MM.1S (cell line): ENCODE measurements around the gene ITGB8.

ENCODE experiments used
- DNase-seq: peaks from one replicate; pipeline ENCODE4 v3.0.0-alpha.2; 2015
- H2AFZ ChIP-seq: fragments of 300-600 bp; sonication (generic); 2 replicates; pipeline ENCODE4 v1.6.0; 2016; ENCODE audit warnings: antibody characterized with exemption, low read length
- H3F3A ChIP-seq: fragments of 300-600 bp; sonication (generic); 2 replicates; pipeline ENCODE4 v1.6.1; 2016; ENCODE audit warnings: mild to moderate bottlenecking, antibody characterized with exemption, low read length, moderate library complexity, mixed read lengths; ENCODE audit not compliant: insufficient read depth
- H3K27ac ChIP-seq: fragments of 300-600 bp; sonication (generic); 2 replicates; pipeline ENCODE4 v1.5.1; 2016; ENCODE audit warnings: mild to moderate bottlenecking, low read length
- H3K27me3 ChIP-seq: fragments of 300-600 bp; sonication (generic); replicated peaks from 2 replicates; pipeline ENCODE4 v1.6.0; 2016; ENCODE audit warnings: low read length; ENCODE audit not compliant: insufficient read depth
- H3K36me3 ChIP-seq: fragments of 300-600 bp; sonication (generic); replicated peaks from 2 replicates; pipeline ENCODE4 v1.6.1; 2016; ENCODE audit warnings: mild to moderate bottlenecking, low read length, mixed read lengths; ENCODE audit not compliant: insufficient read depth
- H3K4me1 ChIP-seq: fragments of 300-600 bp; sonication (generic); 2 replicates; pipeline ENCODE4 v1.6.1; 2016; ENCODE audit warnings: low read length, mixed read lengths
- H3K4me2 ChIP-seq: fragments of 300-600 bp; sonication (generic); 2 replicates; pipeline ENCODE4 v1.6.0; 2016; ENCODE audit warnings: low read depth, low read length
- H3K4me3 ChIP-seq: fragments of 300-600 bp; sonication (generic); 2 replicates; pipeline ENCODE4 v1.5.1; 2016; ENCODE audit warnings: low read length, mixed read lengths
- H3K79me2 ChIP-seq: fragments of 300-600 bp; sonication (generic); 2 replicates; pipeline ENCODE4 v1.6.1; 2016; ENCODE audit warnings: mixed run types, low read length, mixed read lengths
- H3K9ac ChIP-seq: fragments of 300-600 bp; sonication (generic); 2 replicates; pipeline ENCODE4 v1.6.1; 2016; ENCODE audit warnings: low read length, mixed read lengths
- H3K9me2 ChIP-seq: fragments of 300-600 bp; sonication (generic); replicated peaks from 2 replicates; pipeline ENCODE4 v1.6.1; 2016; ENCODE audit warnings: mild to moderate bottlenecking, low read length, mixed read lengths; ENCODE audit not compliant: insufficient read depth
- H3K9me3 ChIP-seq: fragments of 300-600 bp; sonication (generic); replicated peaks from 2 replicates; pipeline ENCODE4 v1.6.1; 2016; ENCODE audit warnings: mild to moderate bottlenecking, low read length, mixed read lengths; ENCODE audit not compliant: insufficient read depth
- H4K20me1 ChIP-seq: fragments of 300-600 bp; sonication (generic); 2 replicates; pipeline ENCODE4 v1.6.1; 2016; ENCODE audit warnings: mild to moderate bottlenecking, low read length, moderate library complexity, mixed read lengths; ENCODE audit not compliant: insufficient read depth
- CTCF ChIP-seq: fragments of 300-600 bp; sonication (generic); IDR thresholded peaks from 2 replicates; pipeline ENCODE4 v1.5.1; 2016; ENCODE audit warnings: antibody characterized with exemption, low read length, mixed read lengths
- EZH2 ChIP-seq: fragments of 300-600 bp; sonication (generic); optimal IDR thresholded peaks from 2 replicates; pipeline ENCODE3; 2017; ENCODE audit warnings: low read depth, mild to moderate bottlenecking, antibody characterized with exemption, low read length, mixed read lengths
- EZH2phosphoT487 ChIP-seq: fragments of 300-600 bp; sonication (generic); IDR thresholded peaks from 2 replicates; pipeline ENCODE4 v1.6.1; 2018; ENCODE audit warnings: antibody characterized with exemption, low read length

The ITGB8 gene

GRCh38 chr7:20284003-20284770 lies 46.5 kb upstream of the ITGB8 start:
- peak overlapping the region; percentile 26; the same call in 1 of the 2 replicates for H2AFZ ChIP-seq

GRCh38 chr7:20284771-20285143 lies 45.9 kb upstream of the ITGB8 start:
- Histone ChIP-seq H3K27ac (peak overlapping the region; percentile 71; the same call in 1 of the 2 replicates), H3K4me3 (no peak overlapping the region), H3F3A (peaks cover 17% of the 10 kb centered on the region), H3K9me3 (no peaks in the 10 kb centered on the region), H3K27me3 (no peaks in the 10 kb centered on the region), H3K36me3 (no peaks in the 10 kb centered on the region), H2AFZ (peak overlapping the region; percentile 26; the same call in 1 of the 2 replicates), H3K9me2 (no peaks in the 10 kb centered on the region), H3K4me2 (peak overlapping the region; percentile 73; the same call in 1 of the 2 replicates), H3K4me1 (peaks cover 41% of the 10 kb centered on the region), H4K20me1 (no peaks in the 10 kb centered on the region), H3K9ac (peak overlapping the region; percentile 42; the same call in 1 of the 2 replicates), H3K79me2 (no peaks in the 10 kb centered on the region)
- peak; percentile 42 for DNase-seq
- TF ChIP-seq EZH2 (no peak), CTCF (no peak), EZH2phosphoT487 (no peak)

More at GRCh38 chr7:20284003-20284770, 46.5 kb upstream of the ITGB8 start:
- Histone ChIP-seq H3K9me3 (no peaks in the 10 kb centered on the region), H3K4me3 (peak overlapping the region; percentile 39), H3K4me1 (peaks cover 41% of the 10 kb centered on the region), H3K9me2 (no peaks in the 10 kb centered on the region), H3K27ac (peak overlapping the region; percentile 71), H3K4me2 (peak overlapping the region; percentile 73), H4K20me1 (no peaks in the 10 kb centered on the region), H3K27me3 (no peaks in the 10 kb centered on the region), H3F3A (peaks cover 17% of the 10 kb centered on the region), H3K79me2 (no peaks in the 10 kb centered on the region), H3K36me3 (no peaks in the 10 kb centered on the region), H3K9ac (peak overlapping the region; percentile 42)
- no peak for TF ChIP-seq EZH2
- no peak for TF ChIP-seq CTCF
- TF ChIP-seq EZH2phosphoT487, result no peak
- DNase-seq, result peak; percentile 82

GRCh38 chr7:20287317-20287716 lies 43.4 kb upstream of the ITGB8 start:
- Histone ChIP-seq H3K27me3 (no peaks in the 10 kb centered on the region), H3K27ac (no peak overlapping the region), H3K4me2 (0 out of 2 replicates have a peak overlapping the region, but pooled peaks have one; percentile 19), H3F3A (peaks cover 21% of the 10 kb centered on the region), H3K79me2 (no peaks in the 10 kb centered on the region), H2AFZ (no peak overlapping the region), H3K36me3 (no peaks in the 10 kb centered on the region), H4K20me1 (no peaks in the 10 kb centered on the region), H3K9me3 (no peaks in the 10 kb centered on the region), H3K4me1 (peaks cover 52% of the 10 kb centered on the region), H3K4me3 (no peak overlapping the region), H3K9me2 (no peaks in the 10 kb centered on the region), H3K9ac (no peak overlapping the region)
- DNase-seq, result peak; percentile 28
- TF ChIP-seq EZH2phosphoT487 (no peak), CTCF (no peak), EZH2 (no peak)
